Liver (tissue), 9 donors: ENCODE results near the gene RAB41. TPM values are rescaled to one million over a fixed set of nuclear protein-coding genes. Genes with fewer than 3 reads are reported as not detected.

Experiments
- DNase-seq: peaks from one replicate; pipeline ENCODE4 v3.0.0-alpha.2; 2017; ENCODE audit warnings: low spot score
- H3K27ac ChIP-seq, 2 donors: one replicate each; pipeline ENCODE4 v1.7.0; 2013; ENCODE audit warnings: inconsistent platforms in 2 of 2, low read length in 2 of 2, control low read depth in 1 of 2, low read depth in 1 of 2, mild to moderate bottlenecking in 1 of 2
- H3K27me3 ChIP-seq, 4 donors: one replicate each; pipeline versions ENCODE4 v1.6.1 to v1.7.0; 2013; ENCODE audit warnings: low read length in 3 of 4, inconsistent platforms in 1 of 4, mild to moderate bottlenecking in 1 of 4, moderate library complexity in 1 of 4; ENCODE audit not compliant: control insufficient read depth in 4 of 4, insufficient read depth in 4 of 4
- H3K36me3 ChIP-seq, 4 donors: one replicate each; pipeline versions ENCODE4 v1.6.1 to v1.7.0; 2013; ENCODE audit warnings: low read length in 3 of 4, mild to moderate bottlenecking in 3 of 4, low read depth in 1 of 4, moderate library complexity in 1 of 4; ENCODE audit not compliant: control insufficient read depth in 4 of 4, insufficient read depth in 3 of 4
- H3K4me1 ChIP-seq, 4 donors: one replicate each; pipeline versions ENCODE4 v1.6.1 to v1.7.0; 2013; ENCODE audit warnings: low read length in 3 of 4, mild to moderate bottlenecking in 3 of 4, moderate library complexity in 1 of 4; ENCODE audit not compliant: control insufficient read depth in 4 of 4, insufficient read depth in 4 of 4
- H3K4me3 ChIP-seq, 3 donors: one replicate each; pipeline versions ENCODE4 v1.6.1 to v1.7.0; 2013; ENCODE audit warnings: low read length in 3 of 3, control low read depth in 1 of 3, low read depth in 1 of 3, mild to moderate bottlenecking in 1 of 3
- H3K9ac ChIP-seq, 2 donors: one replicate each; pipeline ENCODE4 v1.7.0; 2013; ENCODE audit warnings: low read length in 2 of 2, mild to moderate bottlenecking in 2 of 2, moderate library complexity in 2 of 2, control low read depth in 1 of 2, low read depth in 1 of 2
- H3K9me3 ChIP-seq, 4 donors: one replicate each; pipeline versions ENCODE4 v1.6.1 to v1.7.0; 2013; ENCODE audit warnings: low read length in 3 of 4; ENCODE audit not compliant: control insufficient read depth in 4 of 4
- ATF3 ChIP-seq: IDR thresholded peaks from 2 replicates; pipeline ENCODE4 v1.6.1; 2016; ENCODE audit warnings: antibody characterized with exemption
- CTCF ChIP-seq: fragments of 150-350 bp; IDR thresholded peaks from 2 replicates; pipeline ENCODE4 v1.5.1; 2017; ENCODE audit warnings: improper control_type of control experiment, low read depth, low read length; ENCODE audit not compliant: missing input control
- EGR1 ChIP-seq, 2 donors: IDR thresholded peaks; 2 replicates each; pipeline ENCODE4 v1.6.1; 2016 to 2018; ENCODE audit warnings: antibody characterized with exemption in 2 of 2, low read depth in 2 of 2
- FOXA1 ChIP-seq: IDR thresholded peaks from 2 replicates; pipeline ENCODE4 v1.6.1; 2016; ENCODE audit warnings: antibody characterized with exemption
- FOXA2 ChIP-seq: IDR thresholded peaks from 2 replicates; pipeline ENCODE4 v1.6.1; 2016; ENCODE audit warnings: antibody characterized with exemption
- GABPA ChIP-seq, 2 donors: IDR thresholded peaks in 1 of 2; conservative IDR thresholded peaks in 1 of 2; 2 replicates each; pipeline ENCODE4 v1.6.1; 2016; ENCODE audit warnings: antibody characterized with exemption in 2 of 2, mild to moderate bottlenecking in 1 of 2, moderate library complexity in 1 of 2
- HNF4A ChIP-seq, 2 donors: conservative IDR thresholded peaks; 2 replicates each; pipeline ENCODE4 v1.6.1; 2016; ENCODE audit warnings: antibody characterized with exemption in 2 of 2, mild to moderate bottlenecking in 2 of 2
- HNF4G ChIP-seq: IDR thresholded peaks from 2 replicates; pipeline ENCODE4 v1.6.1; 2016; ENCODE audit warnings: antibody characterized with exemption
- JUND ChIP-seq, 2 donors: IDR thresholded peaks; 2 replicates each; pipeline ENCODE4 v1.6.1; 2016; ENCODE audit warnings: antibody characterized with exemption in 2 of 2
- MAX ChIP-seq: IDR thresholded peaks from 2 replicates; pipeline ENCODE4 v1.6.1; 2016; ENCODE audit warnings: antibody characterized with exemption
- NR2F2 ChIP-seq: IDR thresholded peaks from 2 replicates; pipeline ENCODE4 v1.6.1; 2016; ENCODE audit warnings: antibody characterized with exemption
- RAD21 ChIP-seq, 2 donors: IDR thresholded peaks; 2 replicates each; pipeline ENCODE4 v1.6.1; 2016; ENCODE audit warnings: antibody characterized with exemption in 2 of 2, mild to moderate bottlenecking in 2 of 2
- REST ChIP-seq: IDR thresholded peaks from 2 replicates; pipeline ENCODE4 v1.6.1; 2016; ENCODE audit warnings: antibody characterized with exemption, mild to moderate bottlenecking
- RXRA ChIP-seq, 2 donors: IDR thresholded peaks; 2 replicates each; pipeline ENCODE4 v1.6.1; 2017 to 2018; ENCODE audit warnings: antibody characterized with exemption in 2 of 2, mild to moderate bottlenecking in 1 of 2
- SP1 ChIP-seq: IDR thresholded peaks from 2 replicates; pipeline ENCODE4 v1.6.1; 2018; ENCODE audit warnings: antibody characterized with exemption, mild to moderate bottlenecking
- TAF1 ChIP-seq: conservative IDR thresholded peaks from 2 replicates; pipeline ENCODE4 v1.6.1; 2016; ENCODE audit warnings: antibody characterized with exemption, mild to moderate bottlenecking
- YY1 ChIP-seq: IDR thresholded peaks from 2 replicates; pipeline ENCODE4 v1.6.1; 2016; ENCODE audit warnings: antibody characterized with exemption, mild to moderate bottlenecking
- ZBTB33 ChIP-seq: IDR thresholded peaks from 2 replicates; pipeline ENCODE4 v1.6.1; 2016; ENCODE audit warnings: antibody characterized with exemption
- WGBS: extraction: QIAGEN DNeasy Blood & Tissue Kit; methylation state at CpG from one replicate; pipeline ENCODE4 v1.1.7; 2013; 5-methylcytosine and 5-hydroxymethylcytosine counted together
- polyA plus RNA-seq, 2 donors: library from polyadenylated mRNA; stranded (reverse) in 1 of 2; unstranded in 1 of 2; fragments of 200-250 nt in 1 of 2; fragments of >200 nt in 1 of 2; fragmentation: Nextera tagmentation in 1 of 2; extraction: Ambion mirVana in 1 of 2; gene quantifications; one replicate each; pipeline versions ENCODE4 v1.2.1 to v1.2.3, GENCODE V29; 2013 to 2015
- total RNA-seq, 2 donors: library from RNA; depleted of rRNA; stranded (reverse); fragments of >200 nt; gene quantifications; one replicate each; pipeline ENCODE4 v1.2.3, GENCODE V29; 2014
- donor health status: healthy.
- donor health status: healthy.
- donor health status: healthy.
- donor health status: healthy.
- donor health status: healthy.

RAB41 gene
- total and polyA plus RNA-seq, 4 donors = not detected

- Histone ChIP-seq H3K27ac (no peak overlapping the region), H3K9me3 (no peaks in the 10 kb centered on the region), H3K9ac (no peak overlapping the region), H3K4me3 (no peak overlapping the region), H3K4me1 (no peaks in the 10 kb centered on the region), H3K27me3 (no peaks in the 10 kb centered on the region), H3K36me3 (no peaks in the 10 kb centered on the region)
- no peak for TF ChIP-seq JUND (IDR thresholded peaks at IDR 0.05)
- TF ChIP-seq RAD21 (IDR thresholded peaks at IDR 0.05) = no peak
- TF ChIP-seq TAF1 = no peak
- no peak for TF ChIP-seq CTCF
- no peak for TF ChIP-seq RXRA (IDR thresholded peaks at IDR 0.05)
- TF ChIP-seq ZBTB33 = no peak
- TF ChIP-seq GABPA (IDR thresholded peaks at IDR 0.05 in 1 of 2, conservative IDR thresholded peaks at IDR 0.05 in 1 of 2) = no peak
- no peak for TF ChIP-seq FOXA1
- TF ChIP-seq HNF4G = no peak
- no peak for TF ChIP-seq SP1
- TF ChIP-seq EGR1 (IDR thresholded peaks at IDR 0.05; ENCODE audit: low read depth in 2 of 2) = no peak
- no peak for TF ChIP-seq MAX
- no peak for TF ChIP-seq FOXA2
- no peak for TF ChIP-seq YY1
- no peak for TF ChIP-seq REST
- TF ChIP-seq HNF4A (conservative IDR thresholded peaks at IDR 0.05) = no peak
- TF ChIP-seq ATF3 = no peak
- TF ChIP-seq NR2F2 = no peak
- DNase-seq = no peak
- WGBS = 70% methylated on average over 2 of the region's 2 CpGs
These were observed 29.5 kb upstream of the RAB41 start for GRCh38 chrX:70252491-70252890.
